ENCODE measurements around the gene TMEM38B.
A peak's percentile ranks its signal among the peaks of the same experiment; 100 is the strongest.
"Not testable (repeated sequence)": the region's sequence is repeated elsewhere in the genome, so short reads cannot be mapped to it uniquely, and the experiment has no call there.

Gene TMEM38B

GRCh38 chr9:105681724-105682123, 12.6 kb upstream of the TMEM38B start:
- peak; percentile 83 for DNase-seq (ENCODE audit: low read depth)

DNA sequence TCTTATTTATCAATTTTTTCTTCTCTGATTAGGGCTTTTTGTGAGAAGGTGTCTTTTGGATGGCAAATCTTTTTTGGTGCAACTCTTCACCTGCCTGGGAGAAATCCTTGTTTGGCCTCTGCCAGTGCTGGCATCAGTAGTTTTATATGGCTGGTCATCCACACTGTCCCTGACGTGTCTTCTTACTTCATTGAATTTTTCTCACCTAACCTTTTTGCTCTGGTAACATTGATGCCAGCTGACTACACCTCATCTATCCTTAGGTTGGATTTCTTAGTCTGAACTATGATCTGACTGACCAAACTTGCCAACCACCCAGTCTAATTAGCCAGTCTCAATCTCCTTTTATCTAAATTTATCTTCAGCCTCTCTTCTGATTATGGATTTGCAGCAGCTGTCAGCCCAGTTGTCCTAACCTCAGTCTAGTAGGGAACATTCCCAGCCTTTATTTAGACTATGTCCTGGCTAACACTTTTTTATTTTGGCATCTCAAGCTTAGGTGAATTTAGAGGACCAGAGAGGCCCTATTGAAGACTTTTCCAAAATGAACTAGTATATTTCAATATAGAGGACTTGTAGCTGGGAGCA, 10.6 kb upstream of the TMEM38B start:
- no peak for DNase-seq (ENCODE audit: low read depth)

DNA sequence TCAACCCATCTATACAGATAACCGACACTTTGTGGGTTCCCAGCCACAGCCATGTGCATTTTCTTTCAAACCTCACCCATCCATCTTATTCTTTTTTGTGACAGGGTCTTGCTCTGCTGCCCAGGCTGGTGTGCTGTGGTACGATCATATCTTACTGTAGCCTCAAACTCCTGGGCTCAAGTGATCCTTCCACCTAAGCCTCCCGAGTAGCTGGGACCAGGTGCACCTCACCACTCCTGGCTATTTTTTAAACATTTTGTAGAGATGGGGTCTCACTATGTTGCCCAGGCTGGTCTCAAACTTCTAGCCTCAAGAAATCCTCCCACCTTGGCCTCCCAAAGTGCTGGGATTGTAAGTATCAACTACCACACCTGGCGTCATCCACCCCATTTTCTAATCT, 7.4 kb upstream of the TMEM38B start:
- no peak for DNase-seq (ENCODE audit: low read depth)

- peak; percentile 16 for DNase-seq (ENCODE audit: low read depth)
Observed at GRCh38 chr9:105690742-105691141, 3.6 kb upstream of the TMEM38B start.

GRCh38 chr9:105693435-105694189, 729 bp upstream of the TMEM38B start:
- no peak for DNase-seq (ENCODE audit: low read depth)

- peak; percentile 77 for DNase-seq (ENCODE audit: low read depth)
Observed at GRCh38 chr9:105694848-105695581, 674 bp downstream of the TMEM38B start.

GRCh38 chr9:105696219-105696793, 2.0 kb downstream of the TMEM38B start:
- DNase-seq (ENCODE audit: low read depth) = no peak

DNA sequence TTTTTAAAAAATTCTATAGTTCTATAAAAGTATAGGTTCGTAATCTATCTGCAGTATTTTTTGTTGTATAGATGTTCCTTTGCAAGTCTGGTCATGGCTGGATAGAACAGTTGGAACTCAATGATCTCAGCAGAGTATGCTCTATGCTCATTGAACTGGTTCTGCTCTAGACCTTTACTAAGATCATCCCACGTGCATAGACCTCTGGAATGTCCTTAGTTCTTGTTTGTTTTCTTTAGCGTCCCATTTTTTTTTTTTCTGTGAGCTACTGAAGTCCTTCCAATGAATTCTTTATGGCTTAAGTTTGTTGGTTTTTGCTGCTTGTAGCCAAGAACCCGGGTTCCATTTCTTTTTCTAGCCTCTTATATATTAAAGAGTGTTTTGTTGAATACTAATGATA, 3.5 kb downstream of the TMEM38B start:
- DNase-seq (ENCODE audit: low read depth) = no peak

DNA sequence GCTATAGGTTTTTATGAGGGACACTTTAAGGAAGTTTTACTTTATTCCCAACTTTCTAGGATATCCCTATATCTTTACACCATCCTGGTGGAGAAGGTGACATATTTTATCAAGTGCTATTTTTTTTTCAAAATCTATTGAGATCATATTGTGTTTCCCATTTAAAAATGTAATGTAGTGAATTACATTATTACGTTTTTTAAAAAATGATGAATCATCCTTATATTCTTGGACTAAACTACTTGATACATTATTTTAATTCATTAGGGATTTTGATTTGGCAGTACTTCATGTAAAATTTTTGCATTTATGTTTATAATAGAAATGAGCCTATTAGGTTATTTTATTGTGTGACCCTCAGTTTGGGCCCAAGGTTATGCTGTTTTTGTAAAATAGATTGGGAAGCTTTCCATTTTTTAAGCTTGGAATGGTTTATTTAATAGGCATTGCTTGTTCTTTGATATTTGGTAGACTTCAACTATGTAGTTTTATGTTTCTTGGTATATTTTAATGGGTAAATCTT, 4.1 kb downstream of the TMEM38B start:
- DNase-seq (ENCODE audit: low read depth) = no peak

- no peak for DNase-seq (ENCODE audit: low read depth)
Observed at GRCh38 chr9:105700668-105701067, 6.3 kb downstream of the TMEM38B start.

DNA sequence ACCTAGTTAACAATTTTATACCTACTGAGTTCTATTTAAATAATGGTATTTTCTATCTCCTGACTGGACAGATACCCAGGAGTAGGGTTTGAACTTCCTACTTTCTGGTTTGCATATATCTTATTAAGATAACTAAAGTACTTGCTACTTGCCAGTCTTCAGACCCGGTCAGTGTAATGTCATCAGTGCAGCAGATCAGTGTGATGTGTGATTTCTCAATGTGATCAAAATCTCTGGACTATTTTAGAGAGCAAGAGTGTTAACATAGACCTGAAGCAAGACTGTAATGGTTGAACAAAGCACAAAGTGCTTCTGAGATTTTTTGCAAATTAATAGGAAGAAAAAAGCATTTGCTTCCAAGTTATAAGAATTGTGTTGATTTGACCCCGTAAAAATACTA, 6.8 kb downstream of the TMEM38B start:
- no peak for DNase-seq (ENCODE audit: low read depth)

- DNase-seq (ENCODE audit: low read depth) = no peak
Observed at GRCh38 chr9:105702207-105702606, 7.9 kb downstream of the TMEM38B start.

GRCh38 chr9:105703638-105704037, 9.3 kb downstream of the TMEM38B start:
- not testable (repeated sequence) for DNase-seq (ENCODE audit: low read depth)

- DNase-seq (ENCODE audit: low read depth) = no peak
Observed at GRCh38 chr9:105706156-105706555, 11.8 kb downstream of the TMEM38B start.

DNA sequence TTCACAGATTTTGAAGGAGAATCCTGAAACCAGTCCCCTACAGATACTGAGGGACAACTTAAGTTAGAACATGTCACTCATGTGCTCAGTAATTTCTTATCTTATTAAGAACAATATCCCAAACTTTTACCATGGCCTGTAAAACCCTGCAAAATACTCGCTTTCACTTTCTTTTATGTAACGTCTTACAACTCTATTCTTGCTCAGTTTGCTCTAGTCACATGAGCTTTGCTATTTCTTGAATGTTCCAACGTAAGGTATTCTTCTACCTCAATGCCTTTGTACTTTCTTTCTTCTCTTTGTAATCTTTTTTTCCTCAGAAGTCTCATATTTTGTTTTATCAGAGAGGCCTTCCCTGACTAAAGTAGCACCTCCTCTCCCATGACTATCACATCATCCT, 14.1 kb downstream of the TMEM38B start:
- no peak for DNase-seq (ENCODE audit: low read depth)

- DNase-seq (ENCODE audit: low read depth) = no peak
Observed at GRCh38 chr9:105710638-105711037, 16.3 kb downstream of the TMEM38B start.

GRCh38 chr9:105711867-105712266, 17.5 kb downstream of the TMEM38B start:
- DNase-seq (ENCODE audit: low read depth) = no peak

- DNase-seq (ENCODE audit: low read depth) = no peak
Observed at GRCh38 chr9:105712297-105712696, 18.0 kb downstream of the TMEM38B start.

- no peak for DNase-seq (ENCODE audit: low read depth)
Observed at GRCh38 chr9:105712773-105713172, 18.4 kb downstream of the TMEM38B start.

DNA sequence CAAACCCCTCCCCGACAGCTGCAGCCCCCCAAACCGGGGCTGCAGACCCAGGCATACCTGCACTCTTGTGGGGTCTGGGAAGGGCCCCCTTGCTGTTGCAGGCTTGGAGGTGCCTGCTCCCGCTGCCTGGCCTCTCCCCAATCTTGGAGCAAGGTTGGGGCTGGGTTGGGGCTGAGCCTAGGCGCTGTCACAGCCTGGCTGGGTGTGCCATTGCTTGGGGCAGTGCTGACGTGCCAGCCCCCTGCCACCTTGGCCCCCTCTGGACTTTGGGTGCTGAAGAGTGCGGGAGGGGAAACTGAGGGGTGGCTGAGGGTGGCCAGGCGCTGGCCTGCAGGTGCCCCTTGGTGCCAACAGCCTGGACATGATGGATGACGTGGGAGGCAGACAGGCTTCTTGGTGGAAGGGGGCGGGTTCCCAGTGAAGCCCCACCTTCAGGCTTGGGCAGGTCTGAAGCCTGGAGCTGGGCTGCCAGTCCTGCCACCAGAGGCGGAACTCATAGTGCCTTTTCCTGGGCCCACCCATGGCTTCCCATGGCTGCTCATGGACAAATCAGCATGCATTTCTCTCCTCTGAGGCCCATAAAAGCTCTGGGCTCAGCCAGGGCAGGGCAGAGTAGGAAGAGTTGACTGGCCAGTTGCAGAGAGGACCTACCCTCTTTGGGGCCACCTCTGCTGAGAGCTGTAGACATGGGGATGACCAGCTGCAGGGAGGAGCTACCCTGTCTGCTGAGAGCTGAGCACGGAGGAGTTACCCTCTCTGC, 19.1 kb downstream of the TMEM38B start:
- no peak for DNase-seq (ENCODE audit: low read depth)

DNA sequence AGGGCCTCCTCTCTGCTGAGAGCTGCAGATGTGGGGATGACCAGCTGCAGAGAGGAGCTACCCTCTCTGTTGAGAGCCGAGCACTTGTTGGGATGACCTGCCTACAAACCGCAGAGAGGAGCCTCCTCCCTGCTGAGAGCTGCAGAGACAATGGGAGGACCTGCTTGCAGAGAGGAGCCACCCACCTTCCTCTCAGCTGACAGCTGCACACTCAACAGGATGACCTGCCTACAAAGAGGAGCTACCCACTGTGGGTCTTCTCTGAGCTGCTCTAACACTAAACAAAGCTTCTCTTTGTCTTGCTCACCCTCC, 19.6 kb downstream of the TMEM38B start:
- no peak for DNase-seq (ENCODE audit: low read depth)

DNA sequence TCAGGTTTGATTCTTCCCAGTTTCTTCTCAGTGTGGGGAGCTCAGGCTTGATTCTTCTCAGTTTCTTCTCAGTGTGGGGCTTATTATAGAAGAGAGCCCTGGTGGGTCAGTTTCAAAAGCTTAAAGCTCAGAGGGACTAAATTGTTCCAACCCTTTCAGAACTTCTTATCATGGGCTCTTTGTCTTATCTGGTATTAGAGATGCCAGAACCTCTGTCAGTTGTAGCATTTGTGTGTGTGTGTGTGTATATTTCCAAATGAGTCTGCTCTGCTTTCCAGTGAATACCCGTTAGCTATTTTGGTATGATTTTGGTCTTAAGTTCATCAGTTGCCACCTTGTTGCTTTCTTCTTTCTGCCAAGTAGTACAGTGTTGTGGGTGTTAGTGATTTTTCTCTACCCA, 21.8 kb downstream of the TMEM38B start:
- no peak for DNase-seq (ENCODE audit: low read depth)
